Stimulated activated CD8-positive, alpha-beta memory T cell treated with anti-CD3 and anti-CD28 coated beads, Interleukin-7, amount 100 ng/mL, for 1 hour (primary cell): Measurements from ENCODE around the gene TEAD1.
"Not testable (repeated sequence)": the region's sequence is repeated elsewhere in the genome, so short reads cannot be mapped to it uniquely, and the experiment has no call there.

ENCODE experiments used
- DNase-seq, 2 donors: peaks; one replicate each; pipeline ENCODE4 v3.0.0-alpha.2; 2020; ENCODE audit warnings: low read depth in 2 of 2

The TEAD1 gene

DNA sequence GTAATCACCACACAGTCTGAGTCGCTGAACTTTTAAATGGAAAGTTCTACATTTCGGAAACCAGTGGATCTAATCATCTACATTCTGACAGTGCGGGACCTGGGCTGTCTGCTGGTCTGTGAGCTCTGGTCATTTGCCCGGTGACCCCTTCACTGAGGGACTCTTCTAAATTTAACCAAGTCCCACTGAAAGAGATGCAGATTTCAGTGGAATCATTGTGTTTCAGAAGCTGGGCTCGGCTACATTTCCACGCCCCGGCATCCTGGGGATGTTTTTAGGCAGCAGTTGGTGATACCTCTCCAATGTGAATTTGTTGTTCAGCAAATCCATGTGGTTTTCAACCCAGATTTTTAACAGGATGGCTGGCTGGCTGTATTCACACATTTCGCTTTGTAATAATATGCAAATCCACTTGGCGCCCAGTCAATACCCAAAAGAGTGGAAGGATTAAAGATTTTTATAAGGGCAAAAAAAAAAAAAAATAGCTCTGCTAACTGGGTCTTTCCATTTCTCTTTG is 189.4 kb downstream of the TEAD1 start:
- no peak for DNase-seq

- DNase-seq: no peak
These were observed 190.3 kb downstream of the TEAD1 start for GRCh38 chr11:12864316-12865156.

GRCh38 chr11:12865863-12866595 is 191.8 kb downstream of the TEAD1 start:
- DNase-seq: no peak

DNA sequence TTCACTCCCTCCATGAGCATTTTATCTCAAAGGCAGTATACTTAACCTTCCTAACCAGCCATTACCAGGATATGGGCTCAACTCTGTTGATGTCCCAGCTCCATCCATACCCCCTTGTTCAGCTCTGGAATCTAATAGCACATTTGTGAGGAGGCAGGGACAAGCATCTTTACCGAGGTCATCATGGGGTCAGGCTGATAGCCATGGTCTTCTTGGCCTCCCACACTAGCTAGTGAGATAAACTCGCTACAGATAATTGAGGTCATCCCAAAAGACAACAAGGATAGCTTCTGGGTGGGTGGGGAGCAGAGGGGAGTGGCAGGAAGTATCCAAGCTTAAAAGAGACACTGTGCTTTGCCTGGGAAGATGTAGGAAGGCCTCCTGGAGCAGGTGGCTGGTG is 193.3 kb downstream of the TEAD1 start:
- DNase-seq: no peak

GRCh38 chr11:12868315-12869073 is 194.3 kb downstream of the TEAD1 start:
- no peak for DNase-seq

- DNase-seq: no peak
These were observed 197.0 kb downstream of the TEAD1 start for GRCh38 chr11:12871241-12871640.

DNA sequence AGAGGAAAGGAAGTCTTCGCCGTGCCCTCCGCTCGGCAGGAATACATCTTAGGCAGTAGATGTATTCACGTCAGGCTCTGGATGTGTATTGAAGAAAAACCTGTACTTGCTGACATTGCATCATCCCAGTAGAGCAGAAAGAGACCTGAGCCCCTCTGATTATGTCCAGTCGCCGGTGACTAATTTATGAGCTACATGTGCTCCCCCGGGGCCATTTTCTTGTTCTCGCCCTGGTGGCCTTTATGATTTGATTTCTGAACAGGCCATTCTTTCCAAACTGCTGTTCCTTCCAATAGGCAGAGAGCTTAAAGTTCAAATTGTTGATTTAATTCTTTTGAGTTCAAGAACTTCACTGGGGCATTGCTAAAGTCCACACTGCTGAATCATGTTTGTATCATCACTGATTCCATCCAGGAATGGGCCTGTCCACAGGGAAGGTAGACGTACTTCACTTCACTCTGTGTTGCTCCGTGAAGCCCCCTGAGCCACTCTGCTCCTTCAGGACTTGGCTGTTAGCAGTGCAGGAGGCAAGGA is 197.6 kb downstream of the TEAD1 start:
- DNase-seq: no peak

DNA sequence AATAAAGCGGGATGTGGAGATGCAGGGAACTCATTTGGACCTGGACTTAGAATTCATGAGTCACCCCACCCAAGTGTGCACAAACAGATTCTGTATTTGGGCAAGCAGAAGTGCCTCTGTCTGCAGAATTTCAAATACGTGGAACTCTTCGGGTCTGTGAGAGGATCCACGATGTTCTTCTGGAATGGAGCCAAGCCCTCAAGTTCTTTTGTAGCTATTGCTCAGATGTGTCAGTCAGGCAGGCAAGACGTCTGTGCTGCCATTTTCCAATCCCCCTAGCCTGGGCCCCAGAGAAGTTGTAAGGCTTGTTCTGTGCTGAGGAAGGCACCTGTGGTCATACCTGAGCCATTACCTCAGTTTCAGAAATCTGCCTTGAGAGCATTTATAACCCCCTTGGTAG is 202.1 kb downstream of the TEAD1 start:
- DNase-seq: no peak

- no peak for DNase-seq
These were observed 202.8 kb downstream of the TEAD1 start for GRCh38 chr11:12876988-12877387.

DNA sequence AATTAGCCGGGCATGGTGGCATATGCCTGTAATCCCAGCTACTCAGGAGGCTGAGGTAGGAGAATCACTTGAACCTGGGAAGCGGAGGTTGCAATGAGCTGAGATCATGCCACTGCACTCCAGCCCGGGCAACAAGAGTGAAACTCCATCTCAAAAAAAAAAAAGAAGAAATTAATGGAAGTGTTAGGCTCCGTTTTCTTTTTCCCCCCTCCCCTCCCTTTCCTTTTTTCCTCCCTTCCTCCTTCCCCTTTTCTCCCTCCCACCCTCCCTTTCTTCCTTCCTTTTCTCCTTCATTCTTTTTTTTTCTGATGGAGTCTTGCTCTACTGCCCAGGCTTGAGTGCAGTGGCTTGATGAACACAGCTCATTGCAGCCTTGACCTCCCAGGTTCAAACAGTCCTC is 203.3 kb downstream of the TEAD1 start:
- not testable (repeated sequence) for DNase-seq

DNA sequence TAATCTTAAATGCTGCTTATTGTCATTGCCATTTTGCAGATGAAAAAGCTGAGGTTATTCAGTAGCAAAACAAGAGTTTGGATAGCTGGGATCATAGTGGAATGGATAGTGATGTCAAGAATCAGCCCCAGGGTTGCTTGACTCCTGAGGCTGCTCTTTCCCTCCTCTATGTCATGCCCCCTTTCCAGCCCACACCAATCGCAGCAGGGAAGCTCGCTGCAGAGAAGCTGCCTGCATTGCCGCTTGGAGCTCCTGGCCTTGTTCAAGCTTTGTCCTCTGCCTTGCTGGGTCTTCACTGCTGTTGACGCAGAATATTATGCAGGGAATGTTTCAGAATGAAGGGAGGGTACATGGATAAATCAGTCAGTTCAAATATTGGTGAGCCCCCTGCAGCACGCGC is 206.1 kb downstream of the TEAD1 start:
- no peak for DNase-seq

- DNase-seq: no peak
These were observed 208.4 kb downstream of the TEAD1 start for GRCh38 chr11:12882670-12883069.

DNA sequence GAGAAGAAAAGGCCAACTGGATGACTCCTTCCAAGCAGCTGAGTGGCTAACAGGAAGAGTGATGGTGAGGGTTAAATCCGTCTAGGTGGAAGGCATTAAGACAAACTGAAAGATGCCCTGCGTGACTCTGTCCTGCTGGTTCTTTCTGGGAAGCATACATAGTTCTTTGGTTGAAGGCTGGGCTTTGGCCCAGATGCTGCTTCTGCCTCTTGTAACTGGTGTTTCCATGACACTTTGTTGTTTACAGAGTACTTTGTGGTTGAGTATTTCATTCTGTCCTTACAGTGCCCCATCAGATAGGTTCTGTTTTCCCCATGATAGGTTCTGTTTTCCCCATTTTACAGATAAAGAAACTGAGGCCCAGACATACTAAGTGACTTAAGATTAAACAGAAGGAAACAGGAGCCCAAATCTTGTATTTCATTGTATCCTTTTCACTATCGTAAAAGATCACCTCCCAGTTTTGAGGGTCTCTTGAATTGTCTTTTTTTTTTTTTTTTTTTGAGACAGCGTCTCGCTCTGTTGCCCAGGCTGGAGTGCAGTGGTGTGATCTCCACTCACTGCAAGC is 210.6 kb downstream of the TEAD1 start:
- DNase-seq: no peak

GRCh38 chr11:12885717-12886239 is 211.6 kb downstream of the TEAD1 start:
- no peak for DNase-seq

- DNase-seq: no peak
These were observed 212.3 kb downstream of the TEAD1 start for GRCh38 chr11:12886508-12886907.

- DNase-seq: peak; percentile 5 to 47
These were observed 214.4 kb downstream of the TEAD1 start for GRCh38 chr11:12888525-12889158.

DNA sequence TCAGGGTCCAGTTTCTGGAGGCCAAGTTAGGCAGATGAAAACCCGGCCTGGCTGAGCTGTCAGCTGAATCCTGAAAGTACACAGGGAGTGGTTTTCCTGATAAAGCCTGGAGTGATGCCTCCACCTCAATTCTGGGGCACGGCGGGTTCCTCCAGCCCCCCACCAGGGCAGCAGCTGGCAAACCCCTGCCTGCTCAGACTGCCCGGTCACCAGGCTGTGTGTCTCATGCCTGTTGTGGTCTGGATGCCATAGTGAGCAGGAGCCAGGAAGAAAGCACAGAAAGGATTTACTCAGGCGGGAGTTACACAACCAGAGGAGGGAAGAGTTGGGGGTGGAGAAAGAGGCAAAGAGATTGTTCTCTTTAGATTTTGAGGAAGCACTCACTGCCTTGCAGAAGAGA is 215.0 kb downstream of the TEAD1 start:
- no peak for DNase-seq

DNA sequence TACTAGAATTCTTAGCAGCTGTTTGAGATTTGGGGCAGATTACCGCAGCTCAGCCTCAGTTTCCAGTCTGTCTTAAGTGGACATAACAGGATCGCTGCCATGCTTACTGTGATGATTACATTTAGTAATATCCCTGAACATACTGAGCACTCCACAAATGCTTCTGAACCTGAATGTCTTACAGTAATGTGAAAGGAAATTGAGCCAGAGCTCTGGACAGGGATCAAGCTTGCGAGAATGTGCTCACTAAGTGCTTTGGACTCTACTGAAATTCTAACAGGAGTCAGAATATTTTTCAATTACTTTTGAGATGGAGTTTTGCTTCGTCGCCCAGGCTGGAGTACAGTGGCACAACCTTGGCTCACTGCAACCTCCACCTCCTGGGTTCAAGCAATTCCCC is 216.3 kb downstream of the TEAD1 start:
- no peak for DNase-seq

DNA sequence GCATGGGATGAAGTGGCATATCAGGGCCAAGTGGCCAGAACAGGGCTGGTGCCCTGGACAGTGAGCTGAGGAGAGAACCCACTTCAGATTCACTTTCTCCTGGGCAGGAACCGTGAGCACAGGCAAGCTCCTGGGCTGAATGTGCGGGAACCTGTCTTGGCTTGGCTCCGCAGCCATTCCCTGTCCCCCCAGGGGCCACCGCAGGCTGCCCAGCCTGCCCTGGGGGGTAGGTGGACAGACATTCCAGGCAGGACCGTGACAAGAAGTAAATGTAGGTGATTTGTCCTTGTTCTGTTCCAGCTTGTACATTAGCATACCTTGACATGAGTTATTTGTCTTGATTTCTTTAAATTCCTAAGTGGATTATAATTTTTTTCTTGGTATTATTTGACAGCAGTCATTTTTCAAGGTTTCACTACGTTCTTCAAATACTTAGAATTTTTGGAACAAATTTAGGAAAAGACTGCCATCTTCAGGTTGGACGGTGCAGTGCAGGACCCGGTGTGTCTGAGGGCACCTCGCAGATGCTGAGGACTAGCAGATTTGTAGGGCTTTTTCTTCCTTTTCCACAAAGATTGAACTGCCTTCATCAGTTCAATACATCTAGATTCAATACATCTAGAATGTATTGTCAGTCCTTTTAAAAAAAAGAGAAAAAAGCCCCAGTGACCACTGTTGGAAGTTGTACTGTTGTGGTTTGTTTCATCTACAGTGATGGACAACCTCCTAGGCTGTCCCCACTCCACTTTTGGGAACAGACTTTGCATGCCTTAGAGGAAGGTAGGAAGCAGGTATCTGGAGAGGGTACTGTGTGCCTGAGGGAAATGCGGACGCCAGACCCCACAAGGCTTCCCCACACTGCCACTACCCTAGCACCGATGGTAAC is 219.8 kb downstream of the TEAD1 start:
- peak in 1 of 2 donors; percentile 21 for DNase-seq

GRCh38 chr11:12897390-12897789 is 223.2 kb downstream of the TEAD1 start:
- DNase-seq: no peak
